Caco-2 (cell line): Measurements from ENCODE around the gene ACOXL. TPM values are rescaled to one million over a fixed set of nuclear protein-coding genes. Genes with fewer than 3 reads are reported as not detected.

ENCODE experiments used
- BruUV-seq: library from RNA; stranded (reverse); fragments of 400-500 nt; replicated peaks from 2 replicates; lab custom pipeline; 2021; lab: Mats Ljungman, UMichigan
- CTCF ChIA-PET: fragments of 300-600 bp; sonication (Branson Sonifier 250); formaldehyde crosslinking; loops from one replicate; lab custom pipeline; 2022; ENCODE audit warnings: antibody characterized with exemption; lab: Charles Lee
- POLR2A ChIA-PET: fragments of 300-600 bp; sonication (Branson Sonifier 250); formaldehyde crosslinking; loops from one replicate; lab custom pipeline; 2022; ENCODE audit warnings: antibody characterized with exemption; lab: Charles Lee
- DNase-seq, 2 experiments: peaks; one replicate each; pipeline versions ENCODE4 v3.0.0 to v3.0.0-alpha.2; 2020 to 2022
- H3K27me3 ChIP-seq: replicated peaks from 2 replicates; pipeline ENCODE4 v1.6.0; 2011; ENCODE audit warnings: low read length; ENCODE audit not compliant: control insufficient read depth, insufficient read depth
- H3K36me3 ChIP-seq: 2 replicates; pipeline ENCODE4 v1.5.1; 2011; ENCODE audit warnings: low read length; ENCODE audit not compliant: control insufficient read depth, insufficient read depth
- H3K4me1 ChIP-seq: fragments of 250-450 bp; sonication (Bioruptor Pico); 2 replicates; pipeline ENCODE4 v1.5.1; 2020; ENCODE audit warnings: mild to moderate bottlenecking
- H3K4me3 ChIP-seq: 2 replicates; pipeline ENCODE4 v1.5.1; 2011; ENCODE audit warnings: low read depth, mild to moderate bottlenecking, control low read depth, low read length
- H3K9me3 ChIP-seq: fragments of 250-450 bp; sonication (Bioruptor Pico); 2 replicates; pipeline ENCODE4 v1.5.1; 2020; ENCODE audit warnings: mild to moderate bottlenecking, moderate library complexity
- H3K27ac Mint-ChIP-seq: one replicate; pipeline ENCODE4 v1.8.0; 2022; ENCODE audit warnings: mixed read lengths; ENCODE audit not compliant: unreplicated experiment
- H3K27me3 Mint-ChIP-seq: one replicate; pipeline ENCODE4 v1.8.0; 2022; ENCODE audit warnings: mixed read lengths; ENCODE audit not compliant: insufficient read depth, unreplicated experiment
- H3K36me3 Mint-ChIP-seq: one replicate; pipeline ENCODE4 v1.8.0; 2022; ENCODE audit warnings: mild to moderate bottlenecking, mixed read lengths; ENCODE audit not compliant: insufficient read depth, unreplicated experiment
- H3K4me1 Mint-ChIP-seq: one replicate; pipeline ENCODE4 v1.8.0; 2022; ENCODE audit warnings: low read depth, mixed read lengths; ENCODE audit not compliant: unreplicated experiment
- H3K4me3 Mint-ChIP-seq: one replicate; pipeline ENCODE4 v1.8.0; 2022; ENCODE audit warnings: mild to moderate bottlenecking, moderate library complexity, mixed read lengths; ENCODE audit not compliant: unreplicated experiment
- H3K9me3 Mint-ChIP-seq: one replicate; pipeline ENCODE4 v1.8.0; 2022; ENCODE audit warnings: mixed read lengths; ENCODE audit not compliant: unreplicated experiment
- CTCF ChIP-seq, 2 experiments: fragments of 200-600 bp in 1 of 2; IDR thresholded peaks; 1 replicate in 1 of 2; 2 replicates in 1 of 2; pipeline versions ENCODE4 v1.5.1 to v1.8.0; 2011 to 2022; ENCODE audit warnings: antibody characterized with exemption in 1 of 2, control low read depth in 1 of 2, inconsistent platforms in 1 of 2, low read depth in 1 of 2, low read length in 1 of 2, mild to moderate bottlenecking in 1 of 2, moderate library complexity in 1 of 2; ENCODE audit not compliant: insufficient read depth in 1 of 2, severe bottlenecking in 1 of 2, unreplicated experiment in 1 of 2
- intact Hi-C: fragments of 100-400 bp; cut with micrococcal nuclease; formaldehyde crosslinking; loops from one replicate; pipeline ENCODE4 v1.10.0; 2022; ENCODE audit not compliant: unreplicated experiment
- total RNA-seq: library from RNA; stranded (reverse); gene quantifications from 2 replicates; pipeline ENCODE4 v1.2.3, GENCODE V29; 2022

Gene ACOXL
- total RNA-seq, 1 experiment from 2014 or later: 2.6 TPM

GRCh38 chr2:110842048-110842447 lies 109.7 kb downstream of the ACOXL start:
- intact Hi-C loops: no loop called here
- Histone ChIP-seq H3K9me3 (no peaks in the 10 kb centered on the region), H3K36me3 (no peaks in the 10 kb centered on the region), H3K27me3 (no peaks in the 10 kb centered on the region), H3K4me3 (no peak overlapping the region), H3K4me1 (no peaks in the 10 kb centered on the region)
- H3K27ac Mint-ChIP-seq: no peak overlapping the region
- TF ChIP-seq CTCF (IDR thresholded peaks at IDR 0.05; ENCODE audit: insufficient read depth in 1 of 2, low read depth in 1 of 2, low read length in 1 of 2, severe bottlenecking in 1 of 2, unreplicated experiment in 1 of 2): no peak
- no peaks in the 10 kb centered on the region for H3K9me3 Mint-ChIP-seq
- BruUV-seq: no TSS peak
- H3K36me3 Mint-ChIP-seq: no peaks in the 10 kb centered on the region
- ChIA-PET POLR2A (no interaction called here), CTCF (interaction anchor here (0.6 to 0.9 kb wide), 2 partner anchors 30 to 662 kb away, joined by 3 read pairs; no protein-coding TSS in a partner anchor)
- peaks cover 7% of the 10 kb centered on the region for H3K4me1 Mint-ChIP-seq
- H3K4me3 Mint-ChIP-seq: no peak overlapping the region
- DNase-seq: no peak
- H3K27me3 Mint-ChIP-seq: no peaks in the 10 kb centered on the region

GRCh38 chr2:110843496-110843895 lies 111.1 kb downstream of the ACOXL start:
- no peak overlapping the region for H3K4me3 ChIP-seq
- intact Hi-C loops: no loop called here
- H3K9me3 Mint-ChIP-seq: no peaks in the 10 kb centered on the region
- no peaks in the 10 kb centered on the region for H3K4me1 ChIP-seq
- ChIA-PET CTCF (no interaction called here), POLR2A (no interaction called here)
- BruUV-seq: no TSS peak
- H3K4me1 Mint-ChIP-seq: peaks cover 7% of the 10 kb centered on the region
- no peaks in the 10 kb centered on the region for H3K27me3 ChIP-seq
- DNase-seq: no peak
- H3K9me3 ChIP-seq: no peaks in the 10 kb centered on the region
- no peak for TF ChIP-seq CTCF (IDR thresholded peaks at IDR 0.05; ENCODE audit: insufficient read depth in 1 of 2, low read depth in 1 of 2, low read length in 1 of 2, severe bottlenecking in 1 of 2, unreplicated experiment in 1 of 2)
- H3K27ac Mint-ChIP-seq: no peak overlapping the region
- no peaks in the 10 kb centered on the region for H3K27me3 Mint-ChIP-seq
- H3K36me3 ChIP-seq: no peaks in the 10 kb centered on the region
- no peak overlapping the region for H3K4me3 Mint-ChIP-seq
- no peaks in the 10 kb centered on the region for H3K36me3 Mint-ChIP-seq

GRCh38 chr2:110843959-110844510 lies 111.7 kb downstream of the ACOXL start:
- Mint-ChIP-seq H3K9me3 (no peaks in the 10 kb centered on the region), H3K4me1 (peaks cover 12% of the 10 kb centered on the region), H3K4me3 (no peak overlapping the region), H3K27me3 (no peaks in the 10 kb centered on the region), H3K27ac (no peak overlapping the region), H3K36me3 (no peaks in the 10 kb centered on the region)
- H3K36me3 ChIP-seq: no peaks in the 10 kb centered on the region
- H3K4me3 ChIP-seq: no peak overlapping the region
- no peak for DNase-seq
- ChIA-PET POLR2A (no interaction called here), CTCF (no interaction called here)
- intact Hi-C loops: no loop called here
- no peaks in the 10 kb centered on the region for H3K27me3 ChIP-seq
- no peak for TF ChIP-seq CTCF (IDR thresholded peaks at IDR 0.05; ENCODE audit: insufficient read depth in 1 of 2, low read depth in 1 of 2, low read length in 1 of 2, severe bottlenecking in 1 of 2, unreplicated experiment in 1 of 2)
- no TSS peak for BruUV-seq
- no peaks in the 10 kb centered on the region for H3K9me3 ChIP-seq
- H3K4me1 ChIP-seq: no peaks in the 10 kb centered on the region
